Measurements from ENCODE around the gene CCBE1.

CCBE1 gene

DNA sequence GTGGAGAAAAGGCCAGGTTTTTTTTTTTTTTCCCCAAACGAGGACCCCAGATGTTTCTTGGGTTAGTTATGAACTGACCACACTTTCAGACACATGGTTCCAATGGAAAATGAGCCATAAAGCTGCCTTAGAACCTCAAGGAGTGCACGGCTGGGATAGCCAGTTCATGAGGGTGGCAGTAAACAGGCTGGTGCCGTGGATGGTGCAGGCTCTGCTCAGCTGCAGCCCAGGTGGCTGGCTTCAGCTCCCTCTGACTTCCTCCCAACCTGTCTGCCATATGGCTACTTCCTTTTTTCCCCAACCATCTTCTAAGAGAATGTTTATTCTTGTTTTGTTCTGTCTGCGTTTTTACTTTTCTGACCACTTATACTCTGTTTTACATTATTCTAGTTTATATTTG lies 228.4 kb downstream of the CCBE1 start:
- TF ChIP-seq, protein P1, sequence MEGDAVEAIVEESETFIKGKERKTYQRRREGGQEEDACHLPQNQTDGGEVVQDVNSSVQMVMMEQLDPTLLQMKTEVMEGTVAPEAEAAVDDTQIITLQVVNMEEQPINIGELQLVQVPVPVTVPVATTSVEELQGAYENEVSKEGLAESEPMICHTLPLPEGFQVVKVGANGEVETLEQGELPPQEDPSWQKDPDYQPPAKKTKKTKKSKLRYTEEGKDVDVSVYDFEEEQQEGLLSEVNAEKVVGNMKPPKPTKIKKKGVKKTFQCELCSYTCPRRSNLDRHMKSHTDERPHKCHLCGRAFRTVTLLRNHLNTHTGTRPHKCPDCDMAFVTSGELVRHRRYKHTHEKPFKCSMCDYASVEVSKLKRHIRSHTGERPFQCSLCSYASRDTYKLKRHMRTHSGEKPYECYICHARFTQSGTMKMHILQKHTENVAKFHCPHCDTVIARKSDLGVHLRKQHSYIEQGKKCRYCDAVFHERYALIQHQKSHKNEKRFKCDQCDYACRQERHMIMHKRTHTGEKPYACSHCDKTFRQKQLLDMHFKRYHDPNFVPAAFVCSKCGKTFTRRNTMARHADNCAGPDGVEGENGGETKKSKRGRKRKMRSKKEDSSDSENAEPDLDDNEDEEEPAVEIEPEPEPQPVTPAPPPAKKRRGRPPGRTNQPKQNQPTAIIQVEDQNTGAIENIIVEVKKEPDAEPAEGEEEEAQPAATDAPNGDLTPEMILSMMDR (IDR thresholded peaks at IDR 0.05; ENCODE audit: control insufficient read depth, extremely low read depth, insufficient read depth) = no peak
- no peak for DNase-seq (ENCODE audit: low read depth)
- H3K4me3 ChIP-seq (ENCODE audit: low read depth, low read length) = no peak overlapping the region

DNA sequence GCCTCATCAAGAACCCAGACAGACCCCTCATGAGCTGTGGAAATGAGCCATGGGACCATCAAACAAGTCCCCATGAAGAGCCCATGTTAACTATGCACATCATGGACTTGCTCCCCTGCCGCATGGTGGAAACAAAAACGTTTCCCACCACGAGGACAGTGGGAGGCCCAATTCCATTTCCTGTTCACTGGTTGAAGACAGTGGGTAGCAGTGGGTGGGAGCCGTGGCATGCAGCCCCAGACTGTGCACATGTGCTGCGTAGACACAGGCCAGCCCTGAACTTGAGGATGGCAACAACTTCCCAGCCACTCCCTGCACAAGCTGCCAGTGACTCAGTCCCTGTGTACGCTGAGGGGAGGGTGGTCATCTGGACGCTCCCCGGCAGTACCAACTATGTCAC lies 229.7 kb downstream of the CCBE1 start:
- TF ChIP-seq, protein P1 (IDR thresholded peaks at IDR 0.05; ENCODE audit: control insufficient read depth, extremely low read depth, insufficient read depth) = no peak
- no peak for DNase-seq (ENCODE audit: low read depth)
- H3K4me3 ChIP-seq (ENCODE audit: low read depth, low read length) = no peak overlapping the region

DNA sequence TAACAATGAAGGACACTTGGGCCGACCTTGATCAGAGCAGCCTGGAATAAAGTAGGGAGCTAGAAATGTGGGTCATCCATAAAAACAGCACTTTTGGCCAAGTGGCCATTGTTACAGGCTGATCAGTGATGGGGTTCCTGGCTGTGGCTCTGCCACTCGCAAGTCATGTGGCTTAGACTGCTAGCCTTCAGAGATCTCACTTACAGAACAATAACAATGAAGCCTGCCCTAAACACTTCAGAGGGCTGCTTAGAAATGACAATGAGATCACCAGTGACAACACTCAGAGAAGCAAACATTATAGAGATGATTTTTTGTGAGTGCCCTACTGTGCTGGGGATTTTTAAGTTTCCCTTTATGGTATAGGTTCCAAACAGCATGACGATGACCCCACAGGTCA lies 230.2 kb downstream of the CCBE1 start:
- TF ChIP-seq, protein P1 (IDR thresholded peaks at IDR 0.05; ENCODE audit: control insufficient read depth, extremely low read depth, insufficient read depth) = no peak
- no peak overlapping the region for H3K4me3 ChIP-seq (ENCODE audit: low read depth, low read length)
- DNase-seq (ENCODE audit: low read depth) = no peak

DNA sequence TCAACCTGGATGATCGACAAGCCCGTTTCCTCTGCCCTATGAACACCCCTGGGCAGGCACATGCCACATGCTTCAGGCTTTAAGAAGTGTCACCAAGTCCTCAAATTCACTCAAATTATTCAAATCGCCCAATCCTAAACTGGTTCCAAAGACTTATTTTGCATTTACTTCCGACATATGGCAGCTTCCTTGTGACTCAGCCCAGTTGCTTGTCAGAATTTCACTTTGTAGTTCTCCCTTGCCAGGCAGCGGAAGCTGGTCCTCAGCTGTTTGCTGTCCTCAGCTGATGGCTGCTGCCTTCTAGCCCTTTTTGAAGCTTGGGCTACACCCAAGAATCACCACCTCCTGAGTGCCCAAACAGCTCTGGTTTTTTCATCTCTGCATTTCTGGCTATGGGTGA lies 232.7 kb downstream of the CCBE1 start:
- no peak for DNase-seq (ENCODE audit: low read depth)
- no peak overlapping the region for H3K4me3 ChIP-seq (ENCODE audit: low read depth, low read length)
- TF ChIP-seq, protein P1 (IDR thresholded peaks at IDR 0.05; ENCODE audit: control insufficient read depth, extremely low read depth, insufficient read depth) = no peak

DNA sequence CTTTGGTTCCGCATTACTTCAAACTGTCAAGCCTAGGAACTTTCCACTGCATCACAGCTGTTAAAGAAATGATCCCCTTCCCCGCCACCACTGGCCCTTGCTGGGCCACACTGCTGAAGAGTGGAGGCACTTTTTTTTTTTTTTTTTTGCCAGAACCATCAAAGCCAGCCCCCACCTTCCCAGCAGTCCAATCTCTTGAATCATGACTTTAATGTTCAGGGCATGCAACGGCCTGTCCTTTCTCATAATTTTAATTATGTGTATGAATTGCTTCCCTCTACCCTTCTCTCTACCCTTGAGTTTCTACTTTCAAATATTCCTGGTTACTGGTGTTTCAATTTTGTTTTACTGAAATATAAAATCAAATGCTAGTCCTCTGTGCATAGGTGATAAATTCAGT lies 236.1 kb downstream of the CCBE1 start:
- H3K4me3 ChIP-seq (ENCODE audit: low read depth, low read length) = no peak overlapping the region
- TF ChIP-seq, protein P1 (IDR thresholded peaks at IDR 0.05; ENCODE audit: control insufficient read depth, extremely low read depth, insufficient read depth) = no peak
- no peak for DNase-seq (ENCODE audit: low read depth)

DNA sequence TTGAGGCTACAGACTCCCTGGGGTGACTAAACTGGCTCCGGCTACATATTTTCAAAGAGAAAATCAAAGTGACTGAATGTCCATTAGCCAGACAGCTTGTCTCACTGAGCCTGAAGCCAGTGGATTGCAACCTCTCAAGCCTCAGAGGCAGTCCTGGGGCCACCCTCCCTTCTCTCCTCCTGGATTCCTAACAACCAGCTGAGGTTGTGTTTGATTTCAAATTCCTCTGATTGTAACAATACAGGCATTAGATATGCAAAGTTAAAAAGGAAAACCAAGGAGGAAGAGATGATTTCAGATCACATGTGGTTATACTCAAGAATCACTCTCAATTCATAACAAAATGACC lies 237.2 kb downstream of the CCBE1 start:
- H3K4me3 ChIP-seq (ENCODE audit: low read depth, low read length) = no peak overlapping the region
- TF ChIP-seq, protein P1 (IDR thresholded peaks at IDR 0.05; ENCODE audit: control insufficient read depth, extremely low read depth, insufficient read depth) = no peak
- no peak for DNase-seq (ENCODE audit: low read depth)

DNA sequence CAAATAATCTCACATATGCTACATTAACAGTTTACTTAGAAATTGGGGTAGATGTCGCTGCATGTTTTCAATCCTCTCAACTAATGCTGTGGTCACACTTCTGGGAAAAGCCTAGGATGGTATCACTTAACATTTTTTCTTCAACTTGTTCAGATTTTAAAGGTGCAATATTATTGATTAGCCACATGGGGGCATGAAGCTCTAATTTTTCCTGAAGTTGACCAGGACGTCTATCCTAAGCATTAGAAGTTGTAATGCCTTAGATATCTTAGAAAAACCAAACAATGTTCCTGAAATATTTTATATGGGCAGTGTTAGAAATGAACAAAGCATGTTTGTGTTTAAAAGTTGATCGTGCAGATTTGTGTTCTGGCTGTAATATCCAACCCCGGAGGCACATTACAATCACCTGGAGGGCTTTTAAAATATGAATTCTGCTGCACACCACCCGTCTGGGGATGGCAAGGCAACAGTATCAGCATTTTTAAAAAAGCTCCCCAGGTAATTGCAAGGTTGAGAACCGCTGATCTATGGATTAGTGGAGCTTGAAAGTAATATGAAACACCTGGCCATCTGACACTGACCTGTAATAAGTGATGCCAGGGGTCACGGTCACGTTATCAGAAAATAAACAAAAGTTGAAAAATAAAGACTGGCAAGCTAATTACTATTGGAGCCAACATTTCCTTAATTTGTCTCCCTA lies 237.7 kb downstream of the CCBE1 start:
- no peak for DNase-seq (ENCODE audit: low read depth)
- no peak overlapping the region for H3K4me3 ChIP-seq (ENCODE audit: low read depth, low read length)
- TF ChIP-seq, protein P1 (IDR thresholded peaks at IDR 0.05; ENCODE audit: control insufficient read depth, extremely low read depth, insufficient read depth) = peak; percentile 69
